Measurements from ENCODE around the gene SLC34A3.
"Not testable (repeated sequence)": the region's sequence is repeated elsewhere in the genome, so short reads cannot be mapped to it uniquely, and the experiment has no call there.

SLC34A3 gene

GRCh38 chr9:137255448-137256114, 24.9 kb downstream of the SLC34A3 start:
- DNase-seq (ENCODE audit: low spot score) = no peak

- no peak for DNase-seq (ENCODE audit: low spot score)
Observed at GRCh38 chr9:137256362-137256761, 25.7 kb downstream of the SLC34A3 start.

- no peak for DNase-seq (ENCODE audit: low spot score)
Observed at GRCh38 chr9:137256856-137257255, 26.2 kb downstream of the SLC34A3 start.

- DNase-seq (ENCODE audit: low spot score) = not testable (repeated sequence)
Observed at GRCh38 chr9:137262173-137262908, 31.6 kb downstream of the SLC34A3 start.

GRCh38 chr9:137262909-137263285, 32.2 kb downstream of the SLC34A3 start:
- no peak for DNase-seq (ENCODE audit: low spot score)

- no peak for DNase-seq (ENCODE audit: low spot score)
Observed at GRCh38 chr9:137263506-137263905, 32.8 kb downstream of the SLC34A3 start.

- no peak for DNase-seq (ENCODE audit: low spot score)
Observed at GRCh38 chr9:137264067-137264466, 33.4 kb downstream of the SLC34A3 start.

- DNase-seq (ENCODE audit: low spot score) = no peak
Observed at GRCh38 chr9:137265496-137266161, 34.9 kb downstream of the SLC34A3 start.

GRCh38 chr9:137266162-137266527, 35.4 kb downstream of the SLC34A3 start:
- DNase-seq (ENCODE audit: low spot score) = no peak

GRCh38 chr9:137266585-137267453, 36.1 kb downstream of the SLC34A3 start:
- DNase-seq (ENCODE audit: low spot score) = no peak

- DNase-seq (ENCODE audit: low spot score) = no peak
Observed at GRCh38 chr9:137267933-137268355, 37.2 kb downstream of the SLC34A3 start.

GRCh38 chr9:137268538-137269201, 38.0 kb downstream of the SLC34A3 start:
- DNase-seq (ENCODE audit: low spot score) = no peak

GRCh38 chr9:137269231-137269772, 38.6 kb downstream of the SLC34A3 start:
- DNase-seq (ENCODE audit: low spot score) = no peak

GRCh38 chr9:137270929-137271695, 40.4 kb downstream of the SLC34A3 start:
- DNase-seq (ENCODE audit: low spot score) = no peak

- no peak for DNase-seq (ENCODE audit: low spot score)
Observed at GRCh38 chr9:137271696-137272076, 41.0 kb downstream of the SLC34A3 start.

GRCh38 chr9:137272241-137273094, 41.8 kb downstream of the SLC34A3 start:
- no peak for DNase-seq (ENCODE audit: low spot score)

- DNase-seq (ENCODE audit: low spot score) = no peak
Observed at GRCh38 chr9:137273095-137273490, 42.4 kb downstream of the SLC34A3 start.

- no peak for DNase-seq (ENCODE audit: low spot score)
Observed at GRCh38 chr9:137273611-137274320, 43.1 kb downstream of the SLC34A3 start.

GRCh38 chr9:137275203-137275587, 44.5 kb downstream of the SLC34A3 start:
- DNase-seq (ENCODE audit: low spot score) = no peak

Measured in hematopoietic multipotent progenitor cell treated with erythropoietin and hydrocortisone succinate and interleukin-3 and kit ligand, for 15 days (in vitro differentiated cells).